Activated effector memory CD4-positive, alpha-beta T cell treated with anti-CD3 and anti-CD28 coated beads, Interleukin-2, amount 50 U/mL, for 16 hours (primary cell): ENCODE measurements around the gene BHLHE40.

Source experiments
- DNase-seq: peaks from one replicate; pipeline ENCODE4 v3.0.0-alpha.2; 2020

The BHLHE40 gene

GRCh38 chr3:5022187-5022965 is 43.1 kb downstream of the BHLHE40 start:
- no peak for DNase-seq

GRCh38 chr3:5022966-5023776 is 43.9 kb downstream of the BHLHE40 start:
- peak; percentile 75 for DNase-seq

GRCh38 chr3:5023777-5024346 is 44.6 kb downstream of the BHLHE40 start:
- DNase-seq: no peak

- no peak for DNase-seq
Observed at GRCh38 chr3:5026046-5026362, 46.8 kb downstream of the BHLHE40 start.

GRCh38 chr3:5029715-5030114 is 50.5 kb downstream of the BHLHE40 start:
- no peak for DNase-seq

GRCh38 chr3:5030152-5030551 is 50.9 kb downstream of the BHLHE40 start:
- no peak for DNase-seq

GRCh38 chr3:5032844-5033243 is 53.6 kb downstream of the BHLHE40 start:
- no peak for DNase-seq
